Measurements from ENCODE around the gene PPP1R15B. TPM values are rescaled to one million over a fixed set of nuclear protein-coding genes. Genes with fewer than 3 reads are reported as not detected.

Gene PPP1R15B
- total RNA-seq, 2 experiments from 2014 or later: 63.8 to 64.6 TPM

DNA sequence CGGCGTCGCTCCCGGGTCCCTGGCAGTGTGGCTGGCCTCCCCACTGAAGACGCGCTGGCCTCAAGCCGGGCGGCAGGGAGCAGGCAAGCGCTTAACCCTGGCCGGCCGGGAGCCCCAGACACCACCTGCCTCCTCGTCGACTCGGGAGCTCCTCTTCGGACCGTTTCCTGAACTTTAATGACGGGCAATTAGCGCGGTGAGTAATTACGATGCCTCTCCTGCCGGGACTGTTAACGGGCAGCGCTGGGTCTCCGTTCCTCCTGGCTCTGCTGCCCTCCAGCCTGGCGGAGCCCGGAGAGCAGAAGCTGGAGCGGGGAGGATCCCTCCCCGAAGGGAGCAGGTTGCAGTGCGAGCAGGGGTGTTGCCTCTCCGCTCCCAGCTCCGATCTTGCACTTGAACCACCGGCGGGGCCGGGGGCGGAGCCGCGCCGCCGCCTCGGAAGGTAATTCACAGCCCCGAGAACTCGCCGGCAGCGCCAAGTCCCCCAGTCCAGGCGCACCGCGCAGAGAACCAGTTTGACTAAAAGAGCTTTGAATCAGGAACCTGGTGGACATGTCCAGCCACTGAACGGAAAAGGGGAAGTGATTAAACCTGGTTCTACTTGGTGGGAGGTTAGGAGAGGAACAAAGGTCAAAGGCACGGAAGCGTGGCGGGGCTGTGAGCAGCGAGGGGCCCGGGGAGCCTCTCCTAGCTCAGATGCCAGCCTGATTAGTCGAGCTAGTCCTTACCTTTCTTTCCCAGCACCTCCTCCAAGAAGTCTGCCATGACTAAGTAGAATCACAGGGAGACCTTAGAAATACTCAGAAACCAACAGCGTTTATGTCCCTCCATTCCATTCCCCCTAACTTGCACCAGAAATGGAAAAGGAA, 33.6 kb downstream of the PPP1R15B start:
- POLR2A ChIA-PET: interaction anchor here (0.5 to 1.6 kb wide), 8 partner anchors 11 to 153 kb away, joined by 3 to 8 read pairs (median 3); no protein-coding TSS in a partner anchor
- intact Hi-C loops (cut with micrococcal nuclease): no loop called here

GRCh38 chr1:204376919-204377799, 34.5 kb downstream of the PPP1R15B start:
- H3K4me3 Mint-ChIP-seq: peak overlapping the region; percentile 55
- TF ChIP-seq, protein P1, sequence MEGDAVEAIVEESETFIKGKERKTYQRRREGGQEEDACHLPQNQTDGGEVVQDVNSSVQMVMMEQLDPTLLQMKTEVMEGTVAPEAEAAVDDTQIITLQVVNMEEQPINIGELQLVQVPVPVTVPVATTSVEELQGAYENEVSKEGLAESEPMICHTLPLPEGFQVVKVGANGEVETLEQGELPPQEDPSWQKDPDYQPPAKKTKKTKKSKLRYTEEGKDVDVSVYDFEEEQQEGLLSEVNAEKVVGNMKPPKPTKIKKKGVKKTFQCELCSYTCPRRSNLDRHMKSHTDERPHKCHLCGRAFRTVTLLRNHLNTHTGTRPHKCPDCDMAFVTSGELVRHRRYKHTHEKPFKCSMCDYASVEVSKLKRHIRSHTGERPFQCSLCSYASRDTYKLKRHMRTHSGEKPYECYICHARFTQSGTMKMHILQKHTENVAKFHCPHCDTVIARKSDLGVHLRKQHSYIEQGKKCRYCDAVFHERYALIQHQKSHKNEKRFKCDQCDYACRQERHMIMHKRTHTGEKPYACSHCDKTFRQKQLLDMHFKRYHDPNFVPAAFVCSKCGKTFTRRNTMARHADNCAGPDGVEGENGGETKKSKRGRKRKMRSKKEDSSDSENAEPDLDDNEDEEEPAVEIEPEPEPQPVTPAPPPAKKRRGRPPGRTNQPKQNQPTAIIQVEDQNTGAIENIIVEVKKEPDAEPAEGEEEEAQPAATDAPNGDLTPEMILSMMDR (IDR thresholded peaks at IDR 0.05): no peak
- ATAC-seq: no peak
- H3K27ac Mint-ChIP-seq: no peak overlapping the region
- DNase-seq: no peak
- peaks cover 14% of the 10 kb centered on the region for H3K27me3 Mint-ChIP-seq
- intact Hi-C loops (cut with micrococcal nuclease): no loop called here
- H3K36me3 Mint-ChIP-seq (ENCODE audit: low read depth): no peaks in the 10 kb centered on the region
- H3K4me1 Mint-ChIP-seq (ENCODE audit: low read depth): peaks cover 14% of the 10 kb centered on the region
- CTCF ChIA-PET: interaction anchor here (1.3 to 11.1 kb wide), 8 partner anchors 10 to 163 kb away, joined by 3 to 77 read pairs (median 6); partner anchors contain the start of gene GOLT1A
- no peaks in the 10 kb centered on the region for H3K9me3 Mint-ChIP-seq
- POLR2A ChIA-PET: interaction anchor here (0.8 to 1.6 kb wide), 4 partner anchors 13 to 154 kb away, joined by 3 to 5 read pairs (median 4); no protein-coding TSS in a partner anchor

More for the DNA sequence above, 33.6 kb downstream of the PPP1R15B start:
- ATAC-seq (peak; percentile 73), DNase-seq (peak; percentile 67)
- TF ChIP-seq, protein P1 (IDR thresholded peaks at IDR 0.05): no peak
- H3K27me3 Mint-ChIP-seq: peaks cover 14% of the 10 kb centered on the region
- H3K4me1 Mint-ChIP-seq (ENCODE audit: low read depth): peaks cover 14% of the 10 kb centered on the region
- H3K27ac Mint-ChIP-seq: peak overlapping the region; percentile 67
- CTCF ChIA-PET: interaction anchor here (1.3 to 11.1 kb wide), 9 partner anchors 11 to 215 kb away, joined by 3 to 77 read pairs (median 6); partner anchors contain the start of gene GOLT1A
- no peaks in the 10 kb centered on the region for H3K9me3 Mint-ChIP-seq
- H3K4me3 Mint-ChIP-seq: peak overlapping the region; percentile 82
- H3K36me3 Mint-ChIP-seq (ENCODE audit: low read depth): no peaks in the 10 kb centered on the region

DNA sequence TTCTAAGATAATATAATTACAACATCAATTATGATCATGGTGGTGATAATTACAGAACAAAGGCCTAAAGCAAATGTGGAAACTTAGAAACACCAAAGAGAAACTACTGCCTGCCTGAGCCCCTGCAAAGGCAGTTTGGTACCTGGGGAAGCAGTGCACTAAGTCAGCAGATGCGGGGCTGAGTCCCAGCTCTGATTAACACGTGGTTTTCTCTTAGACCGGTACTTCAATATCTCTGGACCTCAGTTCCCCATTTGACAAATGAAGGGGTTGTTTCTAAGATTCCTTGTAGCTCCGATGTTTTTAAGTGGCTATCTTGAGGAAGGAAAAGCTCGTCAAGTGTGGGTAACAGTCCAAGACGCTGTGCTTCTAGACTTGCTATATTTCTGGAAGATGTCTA, 35.2 kb downstream of the PPP1R15B start:
- POLR2A ChIA-PET: no interaction called here
- Mint-ChIP-seq H3K27me3 (peaks cover 16% of the 10 kb centered on the region), H3K9me3 (no peaks in the 10 kb centered on the region), H3K27ac (no peak overlapping the region), H3K4me1 (ENCODE audit: low read depth) (peaks cover 11% of the 10 kb centered on the region), H3K4me3 (no peak overlapping the region), H3K36me3 (ENCODE audit: low read depth) (no peaks in the 10 kb centered on the region)
- CTCF ChIA-PET: interaction anchor here (1.5 to 11.1 kb wide), 4 partner anchors 13 to 214 kb away, joined by 4 to 77 read pairs (median 38); no protein-coding TSS in a partner anchor
- ATAC-seq (no peak), DNase-seq (no peak)
- intact Hi-C loops (cut with micrococcal nuclease): no loop called here
- TF ChIP-seq, protein P1 (IDR thresholded peaks at IDR 0.05): no peak

GRCh38 chr1:204373911-204374310, 37.7 kb downstream of the PPP1R15B start:
- Mint-ChIP-seq H3K4me1 (ENCODE audit: low read depth) (peaks cover 14% of the 10 kb centered on the region), H3K27ac (no peak overlapping the region), H3K4me3 (no peak overlapping the region), H3K27me3 (peaks cover 11% of the 10 kb centered on the region), H3K9me3 (no peaks in the 10 kb centered on the region), H3K36me3 (ENCODE audit: low read depth) (no peaks in the 10 kb centered on the region)
- DNase-seq (no peak), ATAC-seq (no peak)
- POLR2A ChIA-PET: no interaction called here
- CTCF ChIA-PET: interaction anchor here (0.7 to 11.1 kb wide), 5 partner anchors 8 to 211 kb away, joined by 3 to 77 read pairs (median 7); no protein-coding TSS in a partner anchor
- TF ChIP-seq, protein P1 (IDR thresholded peaks at IDR 0.05): no peak
- intact Hi-C loops (cut with micrococcal nuclease): no loop called here
